GM21381 (cell line): Measurements from ENCODE around the gene NUDT6.
"Not testable (repeated sequence)": the region's sequence is repeated elsewhere in the genome, so short reads cannot be mapped to it uniquely, and the experiment has no call there.

Experiments used
- ATAC-seq: cut with Tn5 transposase; IDR thresholded peaks from one replicate; pipeline ENCODE4 v1.9.1; 2021; ENCODE audit warnings: mild to moderate bottlenecking, moderate library complexity; ENCODE audit not compliant: unreplicated experiment

The NUDT6 gene, protein sequence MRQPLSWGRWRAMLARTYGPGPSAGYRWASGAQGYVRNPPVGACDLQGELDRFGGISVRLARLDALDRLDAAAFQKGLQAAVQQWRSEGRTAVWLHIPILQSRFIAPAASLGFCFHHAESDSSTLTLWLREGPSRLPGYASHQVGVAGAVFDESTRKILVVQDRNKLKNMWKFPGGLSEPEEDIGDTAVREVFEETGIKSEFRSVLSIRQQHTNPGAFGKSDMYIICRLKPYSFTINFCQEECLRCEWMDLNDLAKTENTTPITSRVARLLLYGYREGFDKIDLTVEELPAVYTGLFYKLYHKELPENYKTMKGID

DNA sequence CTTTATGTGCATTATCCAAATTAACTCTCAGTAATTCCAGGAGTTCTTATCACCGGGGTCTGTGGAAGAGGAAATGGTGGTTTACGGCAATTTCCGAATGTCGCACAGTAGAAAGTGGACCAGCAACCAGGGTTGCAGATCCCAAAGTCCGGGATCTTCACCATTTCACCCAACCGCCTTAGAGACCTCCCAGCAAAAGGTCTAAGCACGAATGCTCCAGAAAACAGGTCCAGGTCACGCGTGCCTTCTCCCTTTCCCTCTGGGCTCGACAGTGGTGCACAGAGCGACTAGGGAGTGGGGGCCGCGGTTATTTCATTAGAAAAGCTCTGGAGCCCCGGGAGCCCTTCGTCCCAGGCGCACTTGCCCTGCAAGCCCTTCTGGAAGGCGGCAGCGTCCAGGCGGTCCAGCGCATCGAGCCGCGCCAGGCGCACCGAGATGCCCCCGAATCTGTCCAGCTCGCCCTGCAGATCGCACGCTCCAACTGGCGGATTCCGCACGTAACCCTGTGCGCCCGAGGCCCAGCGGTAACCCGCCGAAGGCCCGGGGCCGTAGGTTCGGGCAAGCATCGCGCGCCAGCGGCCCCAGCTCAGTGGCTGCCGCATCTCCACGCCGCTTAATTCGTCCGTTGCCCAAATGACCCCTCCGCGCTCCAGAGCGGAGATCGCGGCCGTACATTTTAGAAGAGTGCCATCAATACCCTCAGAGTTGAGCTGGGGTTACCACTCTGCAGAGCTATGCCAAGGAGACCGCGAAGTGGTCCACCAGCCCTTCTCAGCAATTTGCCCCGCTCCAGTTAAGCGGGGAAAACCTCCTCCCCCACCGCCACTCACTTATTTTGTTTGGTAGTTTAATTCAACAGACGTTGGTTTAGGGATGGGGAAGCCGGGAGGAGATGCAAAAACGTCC is at the start of gene NUDT6:
NUDT6 (minus strand) TSS at position 627 of the 906 bp plus-strand sequence; CDS start at position 602, 25 bp downstream.
- peak; percentile 68 for ATAC-seq

GRCh38 chr4:122968227-122968812 is 45.9 kb upstream of the NUDT6 start:
- ATAC-seq: no peak

DNA sequence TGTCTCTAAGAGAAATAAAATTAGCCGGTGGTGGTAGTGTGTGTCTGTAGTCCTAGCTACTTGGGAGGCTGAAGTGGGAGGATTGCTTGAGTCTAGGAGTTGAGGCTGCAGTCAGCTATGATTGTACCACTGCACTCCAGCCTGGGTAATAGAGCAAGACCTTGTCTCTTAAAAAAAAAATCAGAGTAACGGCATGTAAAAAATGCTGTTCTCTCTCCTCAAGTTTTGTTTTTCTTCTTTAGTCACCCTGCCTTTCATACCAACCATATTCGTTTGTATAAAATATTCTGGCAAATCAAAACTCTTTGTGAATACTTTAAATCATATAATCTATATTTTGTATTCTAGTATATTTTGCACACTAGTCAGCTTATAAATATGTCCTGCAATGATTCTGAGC is 44.8 kb upstream of the NUDT6 start:
- no peak for ATAC-seq

- no peak for ATAC-seq
These were observed 43.8 kb upstream of the NUDT6 start for GRCh38 chr4:122966201-122966600.

- no peak for ATAC-seq
These were observed 40.8 kb upstream of the NUDT6 start for GRCh38 chr4:122963216-122963615.

DNA sequence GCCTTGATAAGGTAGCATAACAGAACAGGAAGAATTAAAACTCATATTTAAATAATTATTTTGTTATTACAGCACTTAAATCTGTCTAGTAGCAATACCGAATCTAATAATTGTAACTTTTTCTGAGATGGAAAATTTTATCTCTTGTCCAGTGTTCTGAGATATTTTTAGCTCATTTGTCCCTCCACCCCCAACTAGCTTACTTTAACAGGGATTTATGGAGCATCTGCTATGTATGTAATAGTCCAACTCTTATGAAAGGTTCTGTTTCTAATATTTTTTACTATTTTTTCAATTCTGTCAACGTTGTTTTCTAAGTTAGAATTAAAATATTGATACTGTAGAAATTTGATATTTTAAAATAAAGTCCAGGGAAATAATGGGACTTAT is 38.2 kb upstream of the NUDT6 start:
- ATAC-seq: no peak

DNA sequence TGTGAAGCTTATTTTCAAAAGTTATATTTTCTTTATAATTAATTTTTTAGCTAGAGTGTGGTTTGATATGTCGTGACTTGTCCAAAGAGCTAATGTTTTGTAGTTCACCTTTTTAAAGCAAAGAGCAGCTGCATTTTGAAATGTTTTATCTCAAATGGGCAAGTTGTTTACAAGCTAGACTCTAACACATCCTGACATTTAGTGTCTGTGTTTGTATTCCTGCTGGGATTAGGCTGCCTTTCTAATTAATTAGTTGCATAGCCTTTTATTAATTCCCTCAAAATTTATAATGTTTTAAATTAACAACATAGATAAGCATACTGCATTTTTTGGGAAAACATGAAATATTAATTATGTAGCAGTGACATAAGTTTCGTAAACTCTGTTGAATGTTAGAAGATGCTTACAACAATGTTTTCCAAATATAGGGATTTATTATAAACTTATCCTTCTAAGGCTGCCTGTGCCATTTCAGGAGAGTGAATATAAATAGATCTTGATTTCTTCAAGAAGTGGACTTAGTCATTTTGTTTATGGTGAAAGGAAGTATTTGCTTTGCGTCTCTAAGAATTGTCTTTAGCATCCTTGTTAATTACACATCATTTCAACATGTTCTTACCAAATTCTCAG is 37.7 kb upstream of the NUDT6 start:
- ATAC-seq: no peak

- no peak for ATAC-seq
These were observed 37.0 kb upstream of the NUDT6 start for GRCh38 chr4:122959441-122959840.

- no peak for ATAC-seq
These were observed 36.1 kb upstream of the NUDT6 start for GRCh38 chr4:122958505-122958904.

DNA sequence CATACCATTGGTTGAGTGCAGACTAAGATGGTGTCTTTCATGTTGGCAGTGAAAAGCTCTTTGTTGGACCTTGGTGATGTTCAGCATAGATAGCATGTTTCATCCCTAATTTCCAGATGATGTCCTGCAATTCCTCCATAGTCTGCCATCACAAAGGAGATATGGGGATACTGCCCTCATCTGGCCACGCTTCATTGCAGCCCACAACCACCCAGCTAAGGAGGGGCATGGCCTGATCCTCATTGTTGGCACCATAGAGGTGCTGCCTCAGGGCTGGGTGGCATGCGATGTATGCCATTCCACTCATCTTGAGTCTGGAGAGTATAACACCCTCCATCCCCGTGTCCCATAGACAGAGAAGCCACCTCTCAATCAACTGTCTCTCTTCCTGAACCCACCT is 31.5 kb upstream of the NUDT6 start:
- no peak for ATAC-seq

DNA sequence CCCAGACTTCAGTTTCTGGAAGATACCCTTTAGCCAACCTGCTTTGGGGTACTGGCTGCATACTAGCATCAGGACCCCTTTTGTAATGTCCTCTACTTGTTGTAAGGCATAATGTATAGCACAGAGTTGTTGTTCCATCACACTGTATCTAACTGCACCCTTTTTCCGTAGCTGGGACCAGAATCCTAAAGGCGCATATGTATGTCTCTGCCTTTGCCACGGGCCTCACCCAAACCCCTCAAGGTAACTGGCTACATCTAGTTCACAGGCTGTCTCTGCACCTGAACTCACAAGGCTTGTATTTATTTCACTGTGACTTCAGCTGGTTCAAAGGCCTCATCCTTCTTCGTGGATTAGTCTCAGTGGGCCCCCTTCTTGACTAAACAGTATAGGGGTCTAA is 29.6 kb upstream of the NUDT6 start:
- ATAC-seq: no peak

DNA sequence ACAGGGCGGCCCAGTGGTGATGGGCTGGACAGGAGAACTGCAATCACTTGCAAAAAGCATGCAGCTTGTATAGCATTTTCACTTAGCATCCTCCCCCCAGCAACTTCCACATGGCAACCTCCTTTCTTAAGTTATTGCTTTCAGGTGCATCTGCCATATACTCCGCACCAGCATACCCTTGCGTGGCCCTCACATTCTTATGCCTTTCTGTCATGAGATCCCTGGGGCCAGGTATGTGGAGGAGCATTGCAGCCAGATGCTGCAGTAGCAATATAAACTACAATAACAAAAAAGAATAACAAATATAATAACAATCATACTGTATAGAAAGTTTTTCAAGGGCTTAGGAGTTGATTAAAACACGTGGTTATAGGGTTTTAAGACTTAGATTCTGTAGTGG is 26.3 kb upstream of the NUDT6 start:
- no peak for ATAC-seq

- no peak for ATAC-seq
These were observed 23.7 kb upstream of the NUDT6 start for GRCh38 chr4:122946142-122946541.

- not testable (repeated sequence) for ATAC-seq
These were observed 22.7 kb upstream of the NUDT6 start for GRCh38 chr4:122945136-122945535.

- ATAC-seq: no peak
These were observed 10.4 kb upstream of the NUDT6 start for GRCh38 chr4:122932763-122933162.

- no peak for ATAC-seq
These were observed 8.5 kb upstream of the NUDT6 start for GRCh38 chr4:122930862-122931261.

- no peak for ATAC-seq
These were observed 6.5 kb upstream of the NUDT6 start for GRCh38 chr4:122928930-122929329.

DNA sequence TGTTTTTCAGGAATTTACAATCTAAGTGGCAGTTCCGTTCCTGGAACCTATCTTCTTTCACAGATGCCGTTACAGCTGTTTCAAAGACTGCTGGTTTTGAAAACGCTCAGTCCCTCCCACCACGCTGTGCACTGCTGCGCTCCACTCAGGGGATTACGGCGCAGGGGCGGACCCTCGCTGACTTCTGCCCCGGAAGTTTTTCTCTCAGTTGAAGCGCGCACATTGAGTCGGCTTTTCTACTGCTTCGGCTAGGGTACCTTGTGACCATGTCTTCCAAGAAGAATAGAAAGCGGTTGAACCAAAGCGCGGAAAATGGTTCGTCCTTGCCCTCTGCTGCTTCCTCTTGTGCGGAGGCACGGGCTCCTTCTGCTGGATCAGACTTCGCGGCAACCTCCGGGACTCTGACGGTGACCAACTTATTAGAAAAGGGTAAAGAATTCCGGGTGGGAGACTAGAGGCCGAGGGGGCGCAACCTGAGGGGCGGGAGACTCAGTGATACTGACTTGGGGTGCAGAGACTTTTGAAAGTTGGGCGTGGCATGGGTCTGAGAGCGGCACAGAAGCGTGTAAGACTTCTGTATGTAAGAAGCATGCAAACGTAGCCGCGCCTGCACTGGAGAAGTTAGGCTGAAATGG is 597 bp upstream of the NUDT6 start:
- ATAC-seq: peak; percentile 96

DNA sequence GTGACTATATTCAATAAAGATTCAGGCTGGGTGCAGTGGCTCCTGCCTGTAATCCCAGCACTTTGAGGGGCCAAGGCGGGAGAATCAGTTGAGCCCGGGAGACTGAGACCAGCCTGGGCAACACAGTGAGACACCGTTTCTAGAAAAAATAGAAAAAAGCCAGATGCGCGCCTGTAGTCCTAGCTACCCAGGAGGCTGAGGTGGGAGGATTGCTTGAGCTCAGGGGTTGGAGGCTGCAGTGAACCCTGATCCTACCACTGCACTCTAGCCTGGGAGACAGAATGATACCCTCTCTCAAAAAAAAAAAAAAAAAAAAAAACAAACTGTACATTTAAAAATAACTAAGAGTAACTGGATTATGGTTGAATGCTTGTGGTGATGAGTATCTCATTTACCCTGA is 1.1 kb downstream of the NUDT6 start:
- no peak for ATAC-seq

- no peak for ATAC-seq
These were observed 1.9 kb downstream of the NUDT6 start for GRCh38 chr4:122920473-122920872.

- no peak for ATAC-seq
These were observed 4.7 kb downstream of the NUDT6 start for GRCh38 chr4:122917731-122918130.
